GM12878 (cell line): ENCODE data around the gene CERK. TPM values are rescaled to one million over a fixed set of nuclear protein-coding genes. Genes with fewer than 3 reads are reported as not detected.

Source experiments
- ATAC-seq: fragments of 200-7000 bp; cut with Tn5 transposase; 3 replicates; pipeline ENCODE4 v1.9.1; 2020; ENCODE audit warnings: mild to moderate bottlenecking, moderate library complexity
- BruUV-seq: library from RNA; stranded (reverse); fragments of 400-500 nt; replicated peaks from 2 replicates; lab custom pipeline; 2021; lab: Mats Ljungman, UMichigan
- CTCF ChIA-PET: fragments of 300-600 bp; sonication (Branson Sonifier 250); formaldehyde crosslinking; extraction: SDS; loops from one replicate; lab custom pipeline; 2021; ENCODE audit warnings: inconsistent platforms; lab: Yijun Ruan, JAX
- POLR2A ChIA-PET: fragments of 350-600 bp; formaldehyde crosslinking; extraction: SDS; loops from one replicate; lab custom pipeline; 2021; ENCODE audit warnings: inconsistent platforms; lab: Charles Lee
- RAD21 ChIA-PET: fragments of 300-600 bp; sonication (Branson Sonifier 250); formaldehyde crosslinking; loops from one replicate; lab custom pipeline; 2023; ENCODE audit warnings: antibody characterized with exemption; ENCODE audit not compliant: unreplicated experiment; lab: Charles Lee
- SMC1A ChIA-PET: fragments of 300-600 bp; sonication (Branson Sonifier 250); formaldehyde crosslinking; loops from one replicate; lab custom pipeline; 2023; ENCODE audit not compliant: unreplicated experiment, uncharacterized antibody; lab: Charles Lee
- DNase-seq: peaks from one replicate; pipeline ENCODE4 v3.0.0-alpha.2; 2011; ENCODE audit warnings: low read depth, low spot score
- FAIRE-seq: peaks from 3 replicates; lab custom pipeline; 2011; peaks lifted over from hg19 to GRCh38; lab: Jason Lieb, UNC
- H2AFZ ChIP-seq: 2 replicates; pipeline ENCODE4 v1.6.0; 2011; ENCODE audit warnings: low read depth, low read length, control low read depth; ENCODE audit not compliant: control insufficient read depth
- H3K27ac ChIP-seq: 2 replicates; pipeline ENCODE4 v1.5.1; 2011; ENCODE audit warnings: control low read depth; ENCODE audit not compliant: control insufficient read depth, insufficient read depth
- H3K27me3 ChIP-seq, 2 experiments: replicated peaks in 1 of 2; 2 replicates each; pipeline versions ENCODE4 v1.6.0 to v1.6.1; 2011; ENCODE audit warnings: low read length in 1 of 2; ENCODE audit not compliant: control insufficient read depth in 2 of 2, insufficient read depth in 2 of 2
- H3K36me3 ChIP-seq, 2 experiments: 2 replicates each; pipeline ENCODE4 v1.5.1; 2011; ENCODE audit warnings: low read length in 1 of 2; ENCODE audit not compliant: control insufficient read depth in 2 of 2, insufficient read depth in 2 of 2
- H3K4me1 ChIP-seq: 2 replicates; pipeline ENCODE4 v1.6.1; 2011; ENCODE audit warnings: mild to moderate bottlenecking, low read length, moderate library complexity, mixed read lengths; ENCODE audit not compliant: control insufficient read depth, insufficient read depth
- H3K4me2 ChIP-seq: 2 replicates; pipeline ENCODE4 v1.6.0; 2011; ENCODE audit warnings: control low read depth; ENCODE audit not compliant: control insufficient read depth, insufficient read depth
- H3K4me3 ChIP-seq: fragments of 200-600 bp; sonication (generic); 2 replicates; pipeline ENCODE4 v1.5.1; 2016
- H3K79me2 ChIP-seq: 2 replicates; pipeline ENCODE4 v1.6.0; 2011; ENCODE audit warnings: low read length; ENCODE audit not compliant: control insufficient read depth, insufficient read depth
- H3K9ac ChIP-seq: 2 replicates; pipeline ENCODE4 v1.8.0; 2011; ENCODE audit warnings: low read length, control low read depth, mixed read lengths; ENCODE audit not compliant: control insufficient read depth, insufficient read depth
- H3K9me3 ChIP-seq: replicated peaks from 3 replicates; pipeline ENCODE4 v1.5.1; 2011; ENCODE audit warnings: mild to moderate bottlenecking, low read length; ENCODE audit not compliant: control insufficient read depth, insufficient read depth
- H4K20me1 ChIP-seq: 2 replicates; pipeline ENCODE4 v1.6.0; 2011; ENCODE audit not compliant: control insufficient read depth, insufficient read depth
- ASH2L ChIP-seq: fragments of 300-600, 200-600 bp; sonication (generic); IDR thresholded peaks from 2 replicates; pipeline ENCODE4 v1.6.1; 2017; ENCODE audit warnings: low read depth, mild to moderate bottlenecking, borderline replicate concordance
- BACH1 ChIP-seq: fragments of 450-650 bp; IDR thresholded peaks from 2 replicates; pipeline ENCODE4 v1.6.1; 2017; ENCODE audit warnings: mild to moderate bottlenecking, borderline replicate concordance
- CEBPZ ChIP-seq: fragments of 150-350 bp; IDR thresholded peaks from 2 replicates; pipeline ENCODE4 v1.6.1; 2016; ENCODE audit warnings: low read depth, low read length
- HDGF ChIP-seq: fragments of 450-650 bp; IDR thresholded peaks from 2 replicates; pipeline ENCODE4 v1.6.1; 2016; ENCODE audit warnings: antibody characterized with exemption
- RB1 ChIP-seq: fragments of 450-650 bp; formaldehyde crosslinking; IDR thresholded peaks from 2 replicates; pipeline ENCODE4 v1.6.1; 2017; ENCODE audit warnings: mild to moderate bottlenecking, borderline replicate concordance
- SMC3 ChIP-seq: IDR thresholded peaks from 2 replicates; pipeline ENCODE4 v1.6.1; 2011; ENCODE audit warnings: low read length, improper control_type of control experiment, borderline replicate concordance
- YBX1 ChIP-seq: fragments of 450-650 bp; IDR thresholded peaks from 2 replicates; pipeline ENCODE4 v1.6.1; 2016; ENCODE audit warnings: antibody characterized with exemption
- ZBTB11 ChIP-seq: fragments of 450-650 bp; formaldehyde crosslinking; IDR thresholded peaks from 2 replicates; pipeline ENCODE4 v1.5.0; 2022; ENCODE audit warnings: mild to moderate bottlenecking, missing genetic modification characterization
- ZBTB40 ChIP-seq: fragments of 450-650 bp; IDR thresholded peaks from 2 replicates; pipeline ENCODE4 v1.6.1; 2016; ENCODE audit warnings: mild to moderate bottlenecking, moderate library complexity, borderline replicate concordance
- WGBS: methylation state at CpG from one replicate; pipeline ENCODE4 v1.1.6; 2016; ENCODE audit warnings: low lambda C conversion rate; ENCODE audit not compliant: insufficient replicate concordance, insufficient coverage; ENCODE audit errors: missing lambda C conversion rate; 5-methylcytosine and 5-hydroxymethylcytosine counted together
- in situ Hi-C: fragments of 300-500 bp; cut with MboI; formaldehyde crosslinking; loops from 9 replicates; pipeline ENCODE4 v1.14.3; 2018; ENCODE audit warnings: mixed read lengths
- intact Hi-C: fragments of 100-400 bp; cut with micrococcal nuclease; formaldehyde crosslinking; loops from one replicate; pipeline ENCODE4 v1.14.2; 2022; ENCODE audit not compliant: unreplicated experiment
- polyA plus RNA-seq, 11 experiments: library from polyadenylated mRNA; depleted of rRNA in 4 of 11; unstranded in 6 of 11; stranded (reverse) in 5 of 11; fragments of >200 nt; fragmentation: Nextera tagmentation in 4 of 11; fragmentation: Illumina TruSeq in 1 of 11; extraction: Ambion mirVana in 4 of 11; extraction: Trizol in 1 of 11; gene quantifications; 1 replicate in 1 of 11; 2 replicates in 10 of 11; pipeline versions ENCODE4 v1.2.1 to v1.2.3, GENCODE V29; 2011 to 2016; ENCODE audit warnings: inconsistent platforms in 2 of 11, missing spikeins in 2 of 11, low read depth in 1 of 11
- total RNA-seq, 4 experiments: library from RNA; depleted of rRNA in 3 of 4; stranded (reverse); fragments of >200 nt in 3 of 4; fragmentation: Illumina TruSeq in 1 of 4; extraction: Trizol in 1 of 4; gene quantifications; 2 replicates each; pipeline versions ENCODE4 v1.2.1 to v1.2.3, GENCODE V29; 2013 to 2021

Gene CERK
- total and polyA plus RNA-seq, 10 of the 15 experiments (the other 5 are each of a cell fraction or from before 2014, with no cell fraction given), result 4.0 to 41.1 (median 30.2) TPM

- ATAC-seq (no peak), DNase-seq (no peak), FAIRE-seq (no peak)
- Histone ChIP-seq H4K20me1 (no peaks in the 10 kb centered on the region), H3K79me2 (no peaks in the 10 kb centered on the region), H3K4me3 (no peak overlapping the region), H3K27ac (no peak overlapping the region), H3K36me3 (peaks cover 15 to 33% of the 10 kb centered on the region in 2 experiments; a peak in 3 of 4 replicates), H3K9me3 (no peaks in the 10 kb centered on the region), H3K4me2 (no peak overlapping the region), H2AFZ (no peak overlapping the region), H3K27me3 (no peaks in the 10 kb centered on the region), H3K9ac (no peak overlapping the region), H3K4me1 (no peaks in the 10 kb centered on the region)
- BruUV-seq, result no TSS peak
- CTCF ChIA-PET, result interaction anchor here (0.8 kb wide), 1 partner anchor 134 kb away, joined by 3 read pairs; no protein-coding TSS in a partner anchor
- SMC1A ChIA-PET, result interaction anchor here (0.9 kb wide), 1 partner anchor 105 kb away, joined by 3 read pairs; no protein-coding TSS in a partner anchor
- POLR2A ChIA-PET, result no interaction called here
- intact Hi-C loops, result no loop called here
- RAD21 ChIA-PET, result no interaction called here
- in situ Hi-C loops, result no loop called here
- TF ChIP-seq RB1 (no peak), ZBTB11 (CRISPR knock-in tag) (no peak), ASH2L (no peak), ZBTB40 (no peak), SMC3 (no peak), HDGF (no peak), CEBPZ (no peak), BACH1 (no peak), YBX1 (no peak)
- 99% methylated on average over 24 of the region's 24 CpGs for WGBS
Observed at GRCh38 chr22:46697811-46698515, 40.1 kb downstream of the CERK start.
